Nephron progenitor cell (in vitro differentiated cells): Measurements from ENCODE around the gene RGS14.

Experiments
- DNase-seq: peaks from one replicate; pipeline ENCODE4 v3.0.0; 2021
- H3K27ac Mint-ChIP-seq: 2 replicates; pipeline ENCODE4 v1.8.0; 2021; ENCODE audit warnings: mild to moderate bottlenecking, moderate library complexity, mixed read lengths
- H3K27me3 Mint-ChIP-seq: 2 replicates; pipeline ENCODE4 v1.8.0; 2021; ENCODE audit warnings: mild to moderate bottlenecking, low read depth, mixed read lengths; ENCODE audit not compliant: poor library complexity
- H3K36me3 Mint-ChIP-seq: 2 replicates; pipeline ENCODE4 v1.8.0; 2021; ENCODE audit warnings: low read depth, mixed read lengths
- H3K4me1 Mint-ChIP-seq: 2 replicates; pipeline ENCODE4 v1.8.0; 2021; ENCODE audit warnings: mixed read lengths
- H3K4me3 Mint-ChIP-seq: 2 replicates; pipeline ENCODE4 v1.8.0; 2021; ENCODE audit warnings: mild to moderate bottlenecking, moderate library complexity, mixed read lengths
- H3K9me3 Mint-ChIP-seq: 2 replicates; pipeline ENCODE4 v1.8.0; 2021; ENCODE audit warnings: mild to moderate bottlenecking, moderate library complexity, mixed read lengths
- CTCF ChIP-seq: fragments of 200-600 bp; sonication (generic); IDR thresholded peaks from 2 replicates; pipeline ENCODE4 v1.5.0; 2021; ENCODE audit warnings: antibody characterized with exemption

RGS14 gene

DNA sequence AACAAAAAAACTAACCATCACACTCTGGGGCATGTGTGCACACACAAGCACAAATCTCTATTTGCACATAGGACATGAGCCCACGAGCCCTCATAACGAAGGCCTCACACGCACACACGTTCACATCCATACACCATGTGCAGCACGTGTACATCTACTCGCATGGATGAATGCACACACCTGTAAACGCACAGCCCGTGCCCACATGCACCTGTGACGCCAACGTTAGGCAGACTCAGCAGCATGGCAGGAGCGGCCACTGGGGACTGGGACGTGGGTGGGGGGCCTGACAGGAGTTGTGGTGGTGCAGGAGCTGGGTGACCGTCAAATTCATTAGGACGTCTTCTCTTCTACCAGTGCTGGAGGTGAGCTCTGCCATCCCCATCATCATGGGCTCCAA is 29.7 kb downstream of the RGS14 start:
- Mint-ChIP-seq H3K27ac (no peak overlapping the region), H3K36me3 (no peaks in the 10 kb centered on the region)
- no peak for TF ChIP-seq CTCF

GRCh38 chr5:177388521-177389052 is 30.9 kb downstream of the RGS14 start:
- no peak overlapping the region for H3K4me3 Mint-ChIP-seq
- no peaks in the 10 kb centered on the region for H3K36me3 Mint-ChIP-seq
- no peaks in the 10 kb centered on the region for H3K9me3 Mint-ChIP-seq
- no peak overlapping the region for H3K27ac Mint-ChIP-seq
- H3K27me3 Mint-ChIP-seq, result peaks cover 13% of the 10 kb centered on the region
- TF ChIP-seq CTCF, result no peak
- no peak for DNase-seq
- peaks cover 53% of the 10 kb centered on the region for H3K4me1 Mint-ChIP-seq

More for the DNA sequence above, 29.7 kb downstream of the RGS14 start:
- Mint-ChIP-seq H3K4me3 (no peak overlapping the region), H3K27me3 (peaks cover 14% of the 10 kb centered on the region), H3K9me3 (no peaks in the 10 kb centered on the region), H3K4me1 (peaks cover 63% of the 10 kb centered on the region)
- DNase-seq, result no peak

- peaks cover 47% of the 10 kb centered on the region for H3K4me1 Mint-ChIP-seq
- H3K9me3 Mint-ChIP-seq, result no peaks in the 10 kb centered on the region
- no peak overlapping the region for H3K4me3 Mint-ChIP-seq
- no peaks in the 10 kb centered on the region for H3K36me3 Mint-ChIP-seq
- H3K27ac Mint-ChIP-seq, result no peak overlapping the region
- peaks cover 10% of the 10 kb centered on the region for H3K27me3 Mint-ChIP-seq
- no peak for DNase-seq
- no peak for TF ChIP-seq CTCF
These were observed 31.8 kb downstream of the RGS14 start for GRCh38 chr5:177389241-177390169.

- peak; percentile 89 for DNase-seq
- Mint-ChIP-seq H3K27ac (no peak overlapping the region), H3K9me3 (no peaks in the 10 kb centered on the region), H3K4me1 (peaks cover 47% of the 10 kb centered on the region), H3K27me3 (peaks cover 10% of the 10 kb centered on the region), H3K36me3 (no peaks in the 10 kb centered on the region), H3K4me3 (no peak overlapping the region)
- TF ChIP-seq CTCF, result peak; percentile 99
These were observed 32.9 kb downstream of the RGS14 start for GRCh38 chr5:177390363-177391300.

- DNase-seq, result no peak
- Mint-ChIP-seq H3K27me3 (peaks cover 14% of the 10 kb centered on the region), H3K36me3 (no peaks in the 10 kb centered on the region), H3K4me3 (no peak overlapping the region), H3K27ac (no peak overlapping the region), H3K4me1 (peaks cover 36% of the 10 kb centered on the region), H3K9me3 (no peaks in the 10 kb centered on the region)
- TF ChIP-seq CTCF, result no peak
These were observed 35.0 kb downstream of the RGS14 start for GRCh38 chr5:177392765-177393164.
